Fibroblast of villous mesenchyme (primary cell): ENCODE data around the gene CEP290. TPM values are rescaled to one million over a fixed set of nuclear protein-coding genes. Genes with fewer than 3 reads are reported as not detected.

Source experiments
- DNase-seq: peaks from one replicate; pipeline ENCODE4 v3.0.0-alpha.2; 2010; ENCODE audit warnings: low read depth
- H3K4me3 ChIP-seq: 2 replicates; pipeline ENCODE4 v1.5.1; 2011; ENCODE audit warnings: low read depth, mild to moderate bottlenecking, low read length
- CTCF ChIP-seq: IDR thresholded peaks from 2 replicates; pipeline ENCODE4 v1.5.1; 2012; ENCODE audit warnings: low read depth, mild to moderate bottlenecking, low read length; ENCODE audit not compliant: insufficient read depth
- total RNA-seq: library from RNA; depleted of rRNA; stranded (reverse); fragments of >200 nt; gene quantifications from 2 replicates; pipeline ENCODE4 v1.2.3, GENCODE V29; 2012

Gene CEP290
- total RNA-seq, 1 donor: 20.7 TPM

GRCh38 chr12:88166179-88166578 lies 24.3 kb upstream of the CEP290 start:
- DNase-seq: no peak
- no peak for TF ChIP-seq CTCF
- no peak overlapping the region for H3K4me3 ChIP-seq

DNA sequence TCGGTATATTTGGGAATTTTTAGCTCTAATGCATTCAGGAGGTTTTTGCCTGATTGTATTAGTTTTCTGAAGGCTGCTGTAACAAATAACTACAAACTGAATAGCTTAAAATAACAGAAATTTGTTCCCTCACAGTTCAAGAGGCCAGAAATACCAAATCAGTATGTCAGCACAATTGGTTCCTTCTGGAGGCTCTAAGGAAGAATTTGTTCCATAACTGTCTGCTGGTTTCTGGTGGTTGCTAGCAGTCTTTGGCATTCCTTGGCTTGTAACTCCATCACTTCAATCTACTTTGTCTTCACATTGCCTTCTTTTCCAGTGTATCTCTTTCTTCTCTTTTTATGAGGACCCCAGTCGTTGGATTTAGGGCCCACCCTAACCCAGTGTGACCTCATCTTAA lies 21.5 kb upstream of the CEP290 start:
- DNase-seq: no peak
- no peak for TF ChIP-seq CTCF
- H3K4me3 ChIP-seq: no peak overlapping the region

DNA sequence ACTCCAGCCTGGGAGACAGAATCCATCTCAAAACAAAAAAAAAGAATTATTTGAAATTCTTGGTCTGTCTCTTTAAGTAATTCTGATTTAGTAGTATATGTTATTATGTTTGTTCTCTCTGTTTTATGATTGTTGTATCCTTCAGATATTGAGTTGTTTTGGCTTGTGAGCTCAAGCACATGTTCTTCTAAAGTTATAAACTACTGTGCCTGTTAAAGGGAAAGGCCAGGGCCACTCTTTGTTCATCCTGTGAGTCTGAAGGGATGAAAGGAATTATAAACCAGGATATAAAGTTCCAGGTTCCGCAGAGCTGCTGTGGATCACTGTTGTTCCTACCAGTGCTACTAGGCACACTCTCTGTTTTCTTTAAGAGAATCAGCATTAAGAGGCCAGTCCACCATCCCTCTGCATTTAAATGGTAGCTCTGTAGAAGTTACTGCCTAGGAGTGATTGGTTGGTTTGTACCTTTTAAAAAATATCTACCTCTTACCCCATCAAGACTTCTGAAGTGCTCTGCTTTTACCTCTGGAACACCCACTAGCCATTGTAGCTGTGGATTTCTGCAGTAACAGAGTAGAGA lies 14.3 kb upstream of the CEP290 start:
- TF ChIP-seq CTCF: no peak
- H3K4me3 ChIP-seq: no peak overlapping the region
- no peak for DNase-seq

DNA sequence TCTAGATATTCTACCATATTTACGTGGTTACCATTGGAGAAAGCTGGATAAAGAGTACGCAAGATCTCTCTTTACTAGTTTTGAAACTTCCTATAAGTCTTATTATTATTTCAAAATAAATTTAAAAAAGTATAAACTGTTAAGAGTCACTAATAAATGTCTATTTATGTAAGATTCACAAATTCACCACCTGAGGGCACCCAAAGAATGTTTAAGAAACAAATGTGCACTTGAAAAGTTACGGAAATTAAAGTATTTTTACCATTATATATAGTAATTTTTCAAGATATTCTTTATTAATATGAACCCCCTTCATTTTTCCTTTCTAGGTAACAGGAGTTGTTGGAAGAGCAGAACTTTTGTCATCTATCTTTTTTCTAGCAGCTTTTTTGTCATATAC lies 12.1 kb upstream of the CEP290 start:
- peak; percentile 76 for DNase-seq
- H3K4me3 ChIP-seq: no peak overlapping the region
- TF ChIP-seq CTCF: peak; percentile 42

GRCh38 chr12:88150063-88150462 lies 8.2 kb upstream of the CEP290 start:
- TF ChIP-seq CTCF: no peak
- no peak for DNase-seq
- no peak overlapping the region for H3K4me3 ChIP-seq

DNA sequence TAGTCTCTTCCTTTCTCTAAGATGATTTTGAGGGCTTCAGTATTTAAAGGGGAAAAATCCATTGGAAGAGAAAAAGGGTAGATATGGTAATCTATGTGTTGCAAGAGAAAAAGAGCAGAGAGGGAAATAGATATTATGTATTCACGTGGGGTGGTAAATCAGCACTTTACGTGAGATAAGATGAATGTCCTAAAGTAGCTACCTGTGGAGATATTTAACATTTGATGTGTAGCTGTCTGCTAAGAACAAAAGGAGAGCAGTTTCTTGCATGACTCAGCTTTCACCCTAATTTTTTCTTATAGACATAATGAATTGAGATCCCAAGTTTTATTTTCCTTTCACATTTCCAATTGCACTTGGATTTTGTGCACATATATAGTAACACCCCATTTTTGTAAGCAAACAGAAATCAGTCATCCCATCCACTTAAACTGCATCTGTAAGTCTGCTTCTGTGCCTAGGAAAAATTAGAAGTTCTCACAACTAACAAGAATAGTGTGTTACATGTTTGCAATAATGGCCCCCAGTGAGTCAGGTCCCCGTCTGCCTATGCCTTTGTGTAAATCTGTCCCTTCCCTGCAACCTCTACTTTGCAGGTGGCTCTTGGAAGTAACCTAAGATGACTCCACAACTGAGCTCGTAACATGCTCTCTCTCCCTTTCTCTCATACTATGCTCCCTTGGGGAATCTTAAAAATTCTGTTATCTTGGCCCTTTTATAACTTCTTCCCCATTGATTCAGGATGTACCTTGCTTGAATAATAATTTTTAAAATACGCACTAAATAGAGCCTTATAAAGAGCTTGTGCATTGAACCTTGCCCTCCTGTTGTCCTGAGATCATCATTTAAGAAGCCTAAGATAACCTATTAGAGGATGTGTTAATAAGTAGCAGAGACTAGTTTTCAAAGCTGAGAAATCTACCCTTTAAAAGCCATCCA lies 3.9 kb upstream of the CEP290 start:
- no peak for TF ChIP-seq CTCF
- H3K4me3 ChIP-seq: no peak overlapping the region
- DNase-seq: no peak
